GM19397 (cell line): ENCODE data around the gene PDSS2.
"Not testable (repeated sequence)": the region's sequence is repeated elsewhere in the genome, so short reads cannot be mapped to it uniquely, and the experiment has no call there.

Source experiments
- ATAC-seq: cut with Tn5 transposase; IDR thresholded peaks from one replicate; pipeline ENCODE4 v1.9.1; 2021; ENCODE audit warnings: mild to moderate bottlenecking, moderate library complexity; ENCODE audit not compliant: unreplicated experiment

The PDSS2 gene

DNA sequence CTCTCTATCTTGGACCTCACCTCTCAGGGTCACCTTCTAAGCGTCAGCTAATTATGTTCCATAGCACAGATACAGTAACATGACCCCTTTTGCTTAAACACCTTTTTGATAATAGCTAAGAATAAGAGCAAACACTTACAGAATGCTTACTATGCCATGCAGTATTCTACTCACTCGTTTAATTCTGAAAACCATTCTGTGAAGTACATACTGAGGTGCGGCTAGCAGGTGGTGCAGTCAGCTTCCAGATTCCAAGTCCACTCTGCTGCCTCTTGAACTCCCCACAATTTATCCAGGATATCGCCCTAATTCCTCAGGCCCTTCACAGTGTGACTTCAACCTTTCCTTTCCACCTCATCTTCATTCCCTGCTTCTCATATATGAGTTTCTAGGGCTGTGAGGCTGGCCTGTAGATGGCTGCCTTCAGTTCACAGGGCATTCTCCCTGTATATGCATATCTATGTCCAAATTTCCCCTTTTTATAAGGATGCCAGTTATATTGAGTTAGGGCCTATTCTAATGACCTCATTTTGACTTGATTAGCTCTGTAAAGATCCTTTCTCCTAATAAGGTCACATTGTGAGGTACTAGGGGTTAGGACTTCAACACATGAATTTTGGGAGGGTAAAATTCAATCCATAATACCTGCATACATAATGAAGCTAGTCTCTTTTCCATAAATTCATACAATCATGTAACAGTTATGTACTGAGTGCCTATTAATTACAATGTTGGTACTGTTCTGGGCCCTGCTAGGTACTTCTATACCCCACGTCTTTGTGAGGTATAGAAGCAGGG lies 130.1 kb downstream of the PDSS2 start:
- no peak for ATAC-seq

DNA sequence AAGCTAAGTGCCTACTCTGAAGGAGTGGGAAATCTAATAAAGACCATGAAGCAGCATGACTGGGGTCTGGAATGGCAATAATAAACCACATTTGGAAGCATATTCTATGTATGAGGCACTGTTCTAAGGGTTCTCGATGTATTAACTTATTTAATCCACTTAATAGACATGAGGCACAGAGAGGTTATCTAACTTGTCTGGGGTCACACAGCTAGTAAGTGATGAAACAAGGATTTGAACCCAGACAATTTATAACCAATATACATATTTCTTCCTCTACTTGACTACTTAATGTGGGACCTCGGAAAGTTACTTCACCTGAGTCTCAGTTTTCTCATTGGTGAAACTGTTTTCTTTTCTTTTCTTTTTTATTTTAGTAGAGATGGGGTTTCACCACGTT lies 131.3 kb downstream of the PDSS2 start:
- ATAC-seq, result no peak

DNA sequence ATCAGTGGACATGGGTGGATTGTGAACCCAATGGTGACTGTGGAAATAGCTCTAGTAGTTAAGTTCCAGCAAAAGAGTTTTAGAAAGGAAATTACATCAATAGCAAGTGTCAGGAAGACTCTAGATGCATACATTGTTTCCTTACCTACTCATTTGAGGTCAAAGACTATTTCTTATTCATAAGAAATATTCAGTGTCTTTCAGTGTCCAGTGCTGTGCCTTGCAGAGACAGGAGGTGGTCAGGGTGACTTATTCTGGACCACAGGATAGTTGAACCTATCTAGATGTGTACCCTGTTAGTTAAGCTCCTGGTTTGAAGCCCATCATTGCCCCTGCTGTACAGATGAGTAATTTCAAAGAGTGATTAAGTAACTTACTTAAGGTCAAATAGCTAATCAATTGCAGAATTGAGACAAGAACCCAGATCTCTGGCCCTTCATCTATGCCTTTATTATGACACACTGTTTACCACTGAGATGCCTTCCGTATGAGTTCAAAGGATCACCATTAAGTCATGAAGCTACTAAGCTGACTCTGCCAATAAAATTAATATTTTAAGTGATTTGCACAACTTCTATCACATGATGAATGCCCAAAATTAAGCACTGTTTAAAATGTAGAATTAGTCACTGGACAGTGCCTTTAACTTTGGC lies 136.1 kb downstream of the PDSS2 start:
- ATAC-seq, result no peak

DNA sequence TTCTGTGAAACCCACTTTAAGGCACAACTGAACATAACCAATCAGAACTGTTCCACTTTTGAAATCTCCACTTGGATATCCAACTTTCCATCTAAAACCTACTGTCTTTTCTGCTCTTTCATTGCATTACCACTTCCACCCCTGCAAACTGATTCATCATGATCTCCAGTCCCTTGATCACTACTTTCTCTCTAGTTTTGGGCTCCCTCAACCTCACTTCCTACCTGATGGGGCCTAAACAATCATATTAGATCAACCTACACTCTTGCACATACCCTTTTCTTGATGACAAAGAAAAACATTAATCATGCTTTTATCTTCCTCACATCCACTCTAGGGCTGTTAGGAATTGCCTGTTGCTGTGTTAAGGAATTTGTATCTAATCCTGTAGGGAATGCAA lies 137.6 kb downstream of the PDSS2 start:
- ATAC-seq, result no peak

DNA sequence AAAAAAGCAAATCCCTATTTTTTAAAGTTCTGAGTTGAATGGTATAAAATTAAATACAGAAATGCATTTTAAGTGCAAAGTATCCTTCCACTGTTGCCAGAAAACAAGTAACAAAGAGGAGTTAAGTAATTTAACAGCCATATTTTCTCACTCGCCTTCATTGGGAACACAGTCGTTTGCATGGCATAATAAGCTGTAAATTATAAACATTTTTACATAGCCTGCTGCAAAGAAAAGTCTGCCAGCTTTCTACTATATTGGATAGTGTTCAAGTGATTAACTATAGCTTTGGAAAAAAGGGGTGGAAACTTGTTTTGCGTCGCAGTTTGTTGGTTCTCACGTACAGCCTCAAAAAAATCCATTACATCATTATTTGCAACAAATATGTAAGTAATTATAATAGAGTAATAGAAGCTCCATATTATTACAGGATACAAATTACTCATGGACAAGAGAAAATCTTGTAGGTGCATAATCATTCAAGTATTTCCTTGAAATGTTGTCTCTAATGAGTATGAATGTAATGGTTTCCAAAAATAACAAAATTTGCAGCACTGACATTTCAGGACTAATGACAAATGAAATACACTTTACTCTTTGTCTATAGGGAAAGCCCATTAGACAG lies 139.3 kb downstream of the PDSS2 start:
- ATAC-seq, result no peak

DNA sequence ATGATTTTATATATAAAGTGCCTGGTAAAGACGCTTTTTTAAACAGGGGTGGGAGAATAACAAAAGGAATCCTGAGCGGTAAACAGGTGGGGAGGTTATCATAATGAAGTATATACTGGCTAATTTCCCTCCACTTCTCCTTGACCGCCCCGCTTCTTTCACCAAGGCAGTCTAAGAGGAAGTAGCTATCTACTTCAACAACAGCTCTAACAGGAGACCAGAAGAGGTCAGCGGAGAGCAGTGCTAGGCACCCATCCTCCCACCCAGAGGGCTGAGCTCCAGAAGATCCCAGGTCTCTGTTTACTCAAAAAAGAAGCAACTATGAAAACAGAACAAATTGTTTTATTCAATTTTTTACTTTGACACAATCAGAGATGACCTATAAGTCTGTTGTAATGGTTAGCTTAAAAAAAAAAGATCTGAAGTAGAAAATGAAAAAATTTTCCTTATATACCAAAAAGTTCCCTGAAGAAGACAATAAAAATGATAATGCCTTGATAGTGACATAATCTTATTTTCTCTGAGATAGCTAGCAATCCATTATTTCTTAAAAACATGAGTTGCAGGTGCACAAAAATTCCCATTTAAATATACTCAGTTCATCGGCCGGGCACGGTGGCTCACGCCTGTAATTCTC lies 141.1 kb downstream of the PDSS2 start:
- ATAC-seq, result no peak

DNA sequence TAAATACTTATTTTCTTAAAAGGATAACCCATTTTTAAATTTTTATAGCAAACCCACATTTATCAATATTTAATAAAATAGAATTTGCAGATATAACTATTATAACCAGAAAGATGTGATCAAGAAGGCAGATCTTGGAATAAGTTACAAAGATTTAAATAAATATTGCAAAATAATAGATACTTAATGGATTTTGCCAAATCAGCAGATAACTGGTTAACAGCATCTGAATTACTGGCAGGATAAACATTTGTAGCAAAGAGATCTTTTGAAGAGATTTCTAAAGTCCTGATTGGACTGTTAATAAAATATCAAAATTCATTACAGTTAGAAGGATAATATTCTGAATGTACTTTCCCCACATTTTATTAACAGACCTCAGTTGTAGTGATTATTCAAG lies 144.2 kb downstream of the PDSS2 start:
- ATAC-seq, result no peak

DNA sequence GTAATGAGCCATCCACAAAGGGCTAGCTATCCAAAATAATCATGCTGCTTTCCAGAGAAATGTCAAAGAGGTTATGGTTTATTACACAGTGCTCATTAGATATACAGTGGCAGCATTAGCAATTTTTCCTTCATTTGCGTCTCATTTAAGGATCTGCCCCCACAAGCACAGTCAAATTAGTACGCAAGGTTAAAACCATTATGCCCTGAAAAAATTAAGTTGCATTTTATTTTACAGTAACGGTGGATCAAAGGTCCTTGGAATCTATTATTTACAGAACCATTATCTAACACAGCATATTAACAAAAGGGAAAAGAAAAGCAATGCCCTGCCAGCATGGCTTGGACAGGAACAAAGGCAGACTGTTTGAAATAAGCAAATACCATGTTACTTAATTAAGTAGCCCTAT lies 144.8 kb downstream of the PDSS2 start:
- ATAC-seq, result no peak

DNA sequence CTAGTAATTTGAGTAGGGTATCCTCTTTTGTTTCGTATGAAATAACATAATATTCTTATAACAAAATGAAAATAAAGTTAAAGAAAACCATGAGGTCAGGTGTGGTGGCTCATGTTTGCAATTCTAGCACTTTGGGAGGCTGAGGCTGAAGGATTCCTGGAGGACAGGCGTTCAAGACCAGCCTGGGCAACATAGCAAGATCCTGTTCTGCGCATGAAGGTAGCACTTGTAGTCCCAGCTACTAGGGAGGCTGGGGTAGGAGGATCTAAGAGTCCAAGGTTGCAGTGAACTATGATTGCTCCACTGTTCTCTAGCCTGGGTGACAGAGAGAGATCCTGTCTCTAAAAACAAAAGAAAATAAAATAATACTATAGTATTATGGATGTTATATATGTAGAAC lies 145.6 kb downstream of the PDSS2 start:
- ATAC-seq, result no peak

DNA sequence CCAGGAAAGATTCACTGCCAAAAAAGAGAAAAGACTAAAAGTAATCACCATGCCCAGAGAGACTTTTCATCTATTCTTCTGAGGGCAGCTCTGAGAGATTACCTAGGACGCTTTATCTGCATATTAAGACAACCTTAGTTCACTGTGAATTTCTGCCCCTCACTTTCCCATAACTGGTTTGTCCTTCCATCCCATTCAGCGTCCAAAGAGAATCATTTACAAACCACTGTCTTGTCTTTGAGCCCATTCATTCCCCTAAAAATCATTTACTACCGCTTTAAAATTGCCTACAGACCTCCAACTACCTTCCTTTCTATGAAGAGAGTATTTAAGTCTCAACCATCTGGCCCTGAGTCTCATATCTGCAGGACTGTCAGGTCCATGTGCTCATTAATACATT lies 149.0 kb downstream of the PDSS2 start:
- ATAC-seq, result no peak

DNA sequence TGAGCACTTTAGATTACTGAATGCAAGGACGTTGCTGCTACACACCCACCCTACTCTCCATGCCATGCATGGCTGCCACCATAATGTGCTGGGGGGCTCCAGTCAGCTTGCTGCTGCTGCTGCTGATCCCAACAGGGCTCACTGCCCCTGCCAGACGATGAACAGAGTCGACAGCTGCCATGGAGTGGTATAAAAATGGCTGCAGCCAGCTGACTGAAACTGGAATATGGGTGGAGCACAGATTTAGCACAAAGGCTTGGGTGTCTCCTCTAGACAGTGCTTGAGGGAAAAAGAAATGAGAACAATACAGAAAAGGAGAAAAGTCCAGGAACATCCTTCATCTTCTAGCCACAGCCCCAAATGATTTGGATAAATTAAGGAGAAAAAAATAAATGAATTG lies 150.7 kb downstream of the PDSS2 start:
- ATAC-seq, result no peak

DNA sequence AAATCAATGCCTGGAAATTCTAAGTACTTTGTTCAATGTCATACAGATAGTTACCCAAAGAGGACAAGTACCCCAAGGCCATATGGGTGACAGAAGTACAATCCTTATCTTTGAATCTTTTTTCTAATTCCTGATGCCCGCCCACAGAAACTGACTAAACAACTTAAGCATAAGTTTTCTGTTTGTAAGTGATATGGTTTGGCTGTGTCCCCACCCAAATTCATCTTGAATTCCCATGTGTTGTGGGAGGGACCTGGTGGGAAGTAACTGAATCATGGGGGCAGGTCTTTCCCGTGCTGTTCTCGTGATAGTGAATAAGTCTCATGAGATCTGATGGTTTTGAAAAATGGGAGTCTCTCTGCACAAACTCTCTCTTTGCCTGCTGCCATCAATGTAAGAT lies 153.4 kb downstream of the PDSS2 start:
- ATAC-seq, result not testable (repeated sequence)

DNA sequence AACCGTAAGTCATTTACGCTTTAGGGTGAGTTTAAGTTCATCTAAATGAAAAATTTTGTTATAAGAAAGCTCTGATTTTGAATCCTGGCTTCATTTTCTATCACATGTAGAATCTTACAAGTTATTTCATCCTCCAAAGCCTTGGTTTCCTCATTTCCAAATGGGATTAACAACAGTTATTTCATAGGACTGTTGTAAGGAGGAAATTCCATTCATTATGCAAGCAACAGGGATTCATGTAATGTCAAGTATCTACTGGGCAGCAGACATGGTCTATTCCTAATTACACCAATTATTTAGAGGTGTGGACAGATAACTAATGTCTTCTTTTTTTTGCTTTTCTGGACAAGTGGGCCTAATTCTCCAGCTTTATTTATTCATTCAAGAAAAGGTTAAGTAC lies 154.0 kb downstream of the PDSS2 start:
- ATAC-seq, result no peak

DNA sequence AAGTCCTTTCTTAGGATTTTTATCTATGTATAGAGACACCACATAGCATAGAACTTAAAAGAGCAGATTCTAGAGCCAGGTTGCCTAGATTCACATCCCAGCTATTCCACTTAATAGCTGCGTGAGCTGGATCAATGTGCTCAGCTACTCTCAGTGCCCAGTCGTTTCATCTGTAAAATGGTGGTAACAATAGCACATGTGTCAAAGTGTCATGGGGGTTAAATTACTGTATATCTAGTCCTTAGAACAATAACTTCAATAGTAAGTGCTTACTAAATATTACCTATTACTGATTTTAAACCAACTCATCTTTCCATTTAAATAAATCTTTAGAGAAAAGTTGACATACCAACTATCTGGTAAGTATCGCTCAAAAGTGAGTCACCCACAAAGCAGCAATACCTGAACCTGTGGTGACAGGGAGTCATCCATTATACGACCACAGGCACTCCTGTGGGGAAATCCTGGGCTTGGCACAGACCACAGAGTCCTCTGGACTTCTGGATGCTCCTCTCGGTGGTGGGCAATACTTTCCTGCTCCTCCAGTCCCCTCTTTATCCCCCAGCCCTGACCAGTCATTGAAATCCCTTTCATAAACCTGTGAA lies 154.8 kb downstream of the PDSS2 start:
- ATAC-seq, result no peak

DNA sequence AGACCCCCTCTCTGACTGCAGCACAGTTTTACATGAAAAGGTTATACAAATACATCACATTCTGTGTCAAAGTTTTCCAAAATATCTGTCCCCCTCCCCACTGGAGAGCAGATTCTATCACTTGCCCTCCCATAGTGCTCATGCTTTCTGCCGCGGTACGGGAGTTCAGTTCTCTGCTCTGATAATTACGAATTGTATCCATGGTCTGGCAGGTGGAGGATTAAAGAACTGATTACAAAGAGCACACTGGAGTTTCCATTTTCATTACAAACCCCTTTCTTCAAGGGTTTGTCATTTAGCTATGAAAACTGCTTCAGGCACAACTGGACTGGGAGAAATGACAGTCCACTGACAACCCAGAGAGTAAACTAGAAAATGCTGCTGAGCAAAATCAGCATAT lies 166.0 kb downstream of the PDSS2 start:
- no peak for ATAC-seq

DNA sequence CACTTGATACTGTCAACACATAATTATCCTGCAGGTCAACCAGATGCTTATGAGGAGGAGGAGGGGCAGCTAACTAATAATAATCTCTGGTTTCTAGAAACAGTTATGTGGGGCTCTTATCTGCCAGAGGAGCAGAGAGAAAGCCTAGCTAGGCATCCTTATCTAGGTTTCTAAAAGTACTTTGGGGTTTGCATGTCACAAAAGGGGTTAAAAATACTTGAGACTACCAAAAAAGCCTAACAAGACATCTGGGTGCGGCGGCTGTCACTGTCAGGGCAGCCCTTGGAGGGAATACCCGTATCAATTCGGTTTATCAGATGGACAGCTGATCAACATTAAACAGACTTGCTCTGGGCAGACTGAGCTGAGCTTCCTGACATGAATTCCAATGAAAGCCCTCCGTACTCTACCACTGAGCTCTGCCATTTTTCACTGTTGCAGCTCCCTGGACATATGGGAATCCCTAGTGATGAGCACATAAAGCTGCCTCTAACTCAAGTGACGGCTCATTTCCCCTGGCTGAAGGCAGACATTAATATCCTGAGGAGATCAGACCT lies 166.6 kb downstream of the PDSS2 start:
- ATAC-seq, result no peak

DNA sequence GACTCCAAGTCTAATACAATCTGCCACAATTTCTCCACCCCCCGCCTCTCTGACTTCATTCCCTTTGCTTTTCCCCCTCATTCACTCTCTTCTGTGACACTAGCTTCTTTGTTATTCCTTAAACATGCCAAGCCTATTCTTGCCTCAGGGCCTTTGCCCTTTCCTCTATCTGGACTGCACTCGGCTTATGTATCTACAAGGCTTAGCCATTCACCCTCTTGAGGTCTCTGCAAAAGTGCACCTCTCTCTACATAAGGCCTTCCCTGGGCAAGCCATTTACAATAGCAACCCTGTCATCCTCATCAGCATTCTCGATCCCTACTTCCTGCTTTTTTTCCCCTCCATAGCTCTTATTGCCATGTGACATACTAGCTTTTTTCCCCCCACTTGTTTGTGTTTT lies 168.9 kb downstream of the PDSS2 start:
- ATAC-seq, result no peak

DNA sequence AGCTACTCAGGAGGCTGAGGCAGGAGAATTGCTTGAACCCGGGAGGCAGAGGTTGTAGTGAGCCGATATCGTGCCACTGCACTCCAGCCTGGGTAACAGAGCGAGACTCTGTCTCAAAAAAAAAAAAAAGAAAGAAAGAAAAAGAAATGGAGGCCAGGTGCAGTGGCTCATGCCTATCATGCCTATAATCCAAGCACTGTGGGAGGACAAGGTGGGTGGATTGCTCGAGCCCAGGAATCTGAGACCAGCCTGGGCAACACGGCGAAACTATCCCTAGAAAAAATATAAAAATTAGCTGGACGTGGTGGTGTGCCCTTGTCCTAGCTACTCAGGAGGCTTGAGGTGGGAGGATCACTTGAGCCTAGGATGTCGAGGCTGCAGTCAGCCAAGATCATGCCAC lies 170.1 kb downstream of the PDSS2 start:
- not testable (repeated sequence) for ATAC-seq

DNA sequence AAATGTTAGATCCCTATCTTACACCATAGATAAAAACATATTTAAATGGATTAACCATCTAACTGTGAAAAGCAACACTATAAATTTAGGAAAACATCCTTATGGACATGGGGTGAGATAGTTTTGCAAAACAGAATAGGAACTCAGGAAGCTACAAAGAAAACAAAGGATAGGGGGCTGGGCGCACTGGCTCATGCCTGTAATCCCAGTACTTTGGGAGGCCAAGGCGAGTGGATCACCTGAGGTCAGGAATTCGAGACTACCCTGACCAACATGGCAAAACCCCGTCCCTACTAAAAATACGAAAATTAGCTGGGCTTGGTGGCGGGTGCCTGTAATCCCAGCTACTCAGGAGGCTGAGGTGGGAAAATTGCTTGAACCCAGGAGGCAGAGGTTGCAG lies 173.7 kb downstream of the PDSS2 start:
- not testable (repeated sequence) for ATAC-seq

DNA sequence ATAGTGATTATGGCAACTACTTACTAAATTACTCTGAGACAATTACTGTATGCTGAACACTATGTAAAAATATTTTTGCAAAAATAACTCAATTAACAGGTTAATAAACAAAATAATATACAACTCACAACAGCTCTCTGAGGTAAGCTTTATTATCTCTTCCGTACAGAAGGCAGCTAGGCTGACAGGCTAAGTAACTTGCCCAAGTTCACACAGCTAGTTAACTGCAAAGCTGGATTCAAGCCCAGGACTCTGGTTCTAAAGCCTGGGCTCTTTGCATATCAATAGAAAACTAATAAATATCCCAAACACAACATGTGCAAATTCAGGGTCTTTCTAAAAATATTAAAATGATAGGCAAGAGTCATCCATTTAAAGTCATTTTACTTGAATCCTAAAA lies 174.6 kb downstream of the PDSS2 start:
- no peak for ATAC-seq

DNA sequence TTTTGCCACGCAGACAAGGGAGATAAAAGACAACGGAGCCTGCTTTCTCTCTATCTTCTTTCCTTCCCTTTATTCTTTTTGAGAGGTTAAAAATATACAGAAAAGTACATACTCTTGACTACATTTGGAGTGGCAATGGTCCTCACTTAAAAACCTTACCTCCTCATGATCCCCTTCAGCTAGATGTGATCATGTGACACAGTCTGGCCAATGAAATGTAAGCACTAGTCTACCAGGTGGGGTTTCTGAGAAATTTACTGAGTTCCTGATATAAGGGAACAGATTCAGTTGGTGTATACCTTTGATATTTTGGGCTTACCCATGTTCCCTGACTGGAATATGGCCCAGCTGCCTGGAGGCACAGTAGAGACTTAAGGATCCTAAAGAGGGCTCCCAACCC lies 178.6 kb downstream of the PDSS2 start:
- ATAC-seq, result no peak
